PC-3 (cell line): Measurements from ENCODE around the gene LINS1. TPM values are rescaled to one million over a fixed set of nuclear protein-coding genes. Genes with fewer than 3 reads are reported as not detected.

Experiments used
- total RNA-seq: library from RNA; depleted of rRNA; stranded (reverse); fragments of >200 nt; gene quantifications from 2 replicates; pipeline ENCODE4 v1.2.3, GENCODE V29; 2014; rRNA removed

The LINS1 gene
- total RNA-seq, 1 experiment from 2014 or later = 8.5 TPM

Other genes starting within 250 kb of the LINS1 start
- 0.11 TPM in 1 of 2 replicates, not detected in the other for gene CERS3, start 73.2 kb downstream of the LINS1 start, total RNA-seq
- 7.8 and 9.6 TPM in 2 replicates for gene ASB7, start 405 bp upstream of the LINS1 start, total RNA-seq